ENCODE data around the gene STUM. TPM values are rescaled to one million over a fixed set of nuclear protein-coding genes. Genes with fewer than 3 reads are reported as not detected.

STUM gene
- total and polyA plus RNA-seq, 10 of the 15 experiments (the other 5 are each of a cell fraction or from before 2014, with no cell fraction given), result under 0.01 to 0.15 (median 0.09) TPM; not detected in 5

GRCh38 chr1:226586650-226587422, 38.3 kb downstream of the STUM start (continued):
- TF ChIP-seq MTA2 (IDR thresholded peaks at IDR 0.05; ENCODE audit: low read depth) (no peak), MEF2A (IDR thresholded peaks at IDR 0.05; ENCODE audit: insufficient read depth, low read depth, low read length) (no peak), SREBF1 (IDR thresholded peaks at IDR 0.05; ENCODE audit: low read length) (no peak), NFYA (IDR thresholded peaks at IDR 0.05; ENCODE audit: borderline replicate concordance, low read depth, low read length) (no peak)

- CTCF ChIA-PET, result interaction anchor here (1.0 to 1.2 kb wide), 2 partner anchors 20 to 41 kb away, joined by 3 read pairs; no protein-coding TSS in a partner anchor
Observed at GRCh38 chr1:226588484-226588883, 39.9 kb downstream of the STUM start.

More at GRCh38 chr1:226588484-226588883, 39.9 kb downstream of the STUM start:
- no TSS peak for BruUV-seq (replicated peaks)
- Histone ChIP-seq H2AFZ (ENCODE audit: control insufficient read depth, low read depth, low read length) (no peak overlapping the region), H3K27ac (ENCODE audit: control insufficient read depth, insufficient read depth) (no peak overlapping the region), H3K79me2 (ENCODE audit: control insufficient read depth, insufficient read depth, low read length) (no peaks in the 10 kb centered on the region), H3K4me1 (ENCODE audit: control insufficient read depth, insufficient read depth, low read length) (no peaks in the 10 kb centered on the region), H3K9me3 (replicated peaks; ENCODE audit: control insufficient read depth, insufficient read depth, low read length) (no peaks in the 10 kb centered on the region), H4K20me1 (ENCODE audit: control insufficient read depth, insufficient read depth) (no peaks in the 10 kb centered on the region), H3K27me3 (replicated peaks in 1 of 2; ENCODE audit: control insufficient read depth in 2 of 2, insufficient read depth in 2 of 2, low read length in 1 of 2) (peaks cover 0 to 3% of the 10 kb centered on the region in 2 experiments; a peak in 3 of 4 replicates), H3K9ac (ENCODE audit: control insufficient read depth, insufficient read depth, low read length) (no peak overlapping the region), H3K4me3 (no peak overlapping the region), H3K36me3 (ENCODE audit: control insufficient read depth in 2 of 2, insufficient read depth in 2 of 2, low read length in 1 of 2) (no peaks in the 10 kb centered on the region), H3K4me2 (ENCODE audit: control insufficient read depth, insufficient read depth) (no peak overlapping the region)
- WGBS (ENCODE audit: insufficient coverage, insufficient replicate concordance, low lambda C conversion rate, missing lambda C conversion rate), result 34% methylated on average over 2 of the region's 2 CpGs
- no peak for DNase-seq (ENCODE audit: low read depth, low spot score)
- in situ Hi-C loops (cut with MboI) (no loop called here), intact Hi-C loops (cut with micrococcal nuclease; ENCODE audit: unreplicated experiment) (no loop called here)
- ATAC-seq, result no peak
- ChIA-PET SMC1A (ENCODE audit: uncharacterized antibody, unreplicated experiment) (interaction anchor here (0.9 kb wide), 1 partner anchor 121 kb away, joined by 3 read pairs; no protein-coding TSS in a partner anchor), POLR2A (no interaction called here), RAD21 (ENCODE audit: unreplicated experiment) (no interaction called here)
- TF ChIP-seq MLLT1 (IDR thresholded peaks at IDR 0.05), result no peak
- no peak for TF ChIP-seq BCL11A (IDR thresholded peaks at IDR 0.05; ENCODE audit: low read depth, low read length)
- no peak for TF ChIP-seq E2F4 (IDR thresholded peaks at IDR 0.05; ENCODE audit: low read depth, low read length)
- TF ChIP-seq ZBTB11 (CRISPR knock-in tag; IDR thresholded peaks at IDR 0.05), result no peak
- FAIRE-seq, result no peak
